Measurements from ENCODE around the gene SLC49A4. TPM values are rescaled to one million over a fixed set of nuclear protein-coding genes. Genes with fewer than 3 reads are reported as not detected.
A peak's percentile ranks its signal among the peaks of the same experiment; 100 is the strongest.

SLC49A4 gene
- total and polyA plus RNA-seq, 2 of the 13 experiments (the other 11 are each of a cell fraction or from before 2014, with no cell fraction given): 6.5 to 16.3 TPM

GRCh38 chr3:122793568-122794416, 1.1 kb upstream of the SLC49A4 start, which contains the start of gene HSPBAP1 (continued):
- TF ChIP-seq ZHX2 (IDR thresholded peaks at IDR 0.05; ENCODE audit: low read depth) (no peak), ZHX2 (CRISPR knock-in tag; IDR thresholded peaks at IDR 0.05; ENCODE audit: borderline replicate concordance) (peak; percentile 35; the same call in 1 of the 2 replicates), JUN (CRISPR knock-in tag; IDR thresholded peaks at IDR 0.05) (no peak; the same call in 1 of the 2 replicates), KLF16 (CRISPR knock-in tag; IDR thresholded peaks at IDR 0.05) (peak in 1 of 2 experiments; percentile 56; a peak in 1 of 4 replicates), ZNF687 (CRISPR knock-in tag; IDR thresholded peaks at IDR 0.05) (peak; percentile 98), HIVEP1 (CRISPR knock-in tag; IDR thresholded peaks at IDR 0.05) (peak; percentile 75; the same call in 1 of the 2 replicates), SP2 (CRISPR knock-in tag; IDR thresholded peaks at IDR 0.05) (peak; percentile 48; the same call in 1 of the 2 replicates), RAD21 (CRISPR knock-in tag; IDR thresholded peaks at IDR 0.05) (peak; percentile 56; the same call in 1 of the 2 replicates), MED13 (CRISPR knock-in tag; IDR thresholded peaks at IDR 0.05) (no peak), ZNF17 (CRISPR knock-in tag; IDR thresholded peaks at IDR 0.05) (no peak), AKNA (CRISPR knock-in tag; IDR thresholded peaks at IDR 0.05; ENCODE audit: borderline replicate concordance) (0 out of 2 replicates have a peak, but pooled peaks have one; percentile 54)

Data from HepG2 (cell line).